ENCODE measurements around the gene B4GALT6.

The B4GALT6 gene

DNA sequence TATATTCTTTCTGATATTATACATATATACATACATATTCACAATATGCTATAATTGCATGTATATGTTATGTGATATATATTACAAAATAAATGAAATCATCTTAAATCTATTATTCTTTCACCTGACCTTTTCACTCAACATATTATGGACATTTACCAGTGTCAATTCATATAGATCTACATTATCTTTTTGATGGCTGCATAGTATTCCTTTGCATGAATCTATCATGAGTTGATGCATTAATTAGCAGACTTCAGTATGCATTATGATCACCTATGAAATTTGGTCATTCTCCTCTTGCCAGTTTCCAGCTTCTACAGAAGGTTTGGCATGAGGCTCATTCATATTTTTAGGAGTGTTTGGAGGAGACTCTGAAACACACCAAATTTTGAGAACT lies 23.4 kb upstream of the B4GALT6 start:
- DNase-seq (ENCODE audit: insufficient read length, low spot score) (no peak), FAIRE-seq (no peak)
- TF ChIP-seq POLR2A (IDR thresholded peaks at IDR 0.05; ENCODE audit: low read depth, low read length) = no peak

DNA sequence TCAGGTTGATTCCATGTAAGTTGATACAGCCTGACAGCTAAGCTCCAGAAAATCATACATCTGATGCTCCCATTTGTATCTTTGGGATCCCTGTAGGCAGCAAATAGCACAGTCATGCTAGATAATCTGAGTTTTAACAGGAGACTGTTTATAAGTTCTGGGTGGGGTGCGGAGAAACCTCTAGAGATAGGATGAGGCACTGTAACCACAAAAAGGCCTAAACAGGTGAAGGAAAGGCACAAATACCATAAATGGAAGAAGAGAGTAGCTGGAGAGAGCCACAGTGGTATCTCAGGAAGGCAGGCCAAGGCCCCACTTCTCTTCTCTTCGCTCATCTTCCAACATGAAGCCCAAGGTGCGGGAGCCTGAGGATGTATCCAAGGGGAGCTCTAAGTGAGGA lies 18.1 kb upstream of the B4GALT6 start:
- no peak for FAIRE-seq
- no peak for DNase-seq (ENCODE audit: insufficient read length, low spot score)
- TF ChIP-seq POLR2A (IDR thresholded peaks at IDR 0.05; ENCODE audit: low read depth, low read length) = no peak

DNA sequence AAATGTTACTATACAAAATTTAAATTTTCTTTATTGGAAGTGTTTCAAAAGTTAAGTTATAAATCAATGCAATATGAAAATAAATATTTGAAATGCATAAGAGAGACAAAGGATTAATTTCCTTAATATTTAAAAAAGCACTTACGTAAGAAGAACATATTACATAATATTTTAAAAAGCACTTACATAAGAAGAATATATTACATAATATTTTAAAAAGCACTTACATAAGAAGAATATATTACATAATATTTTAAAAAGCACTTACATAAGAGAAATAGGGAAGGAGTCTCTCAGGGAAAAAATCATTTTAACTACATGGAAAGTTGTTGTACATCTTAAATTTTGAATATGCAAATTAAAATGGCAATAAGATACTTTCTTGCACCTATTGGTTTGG lies 17.4 kb upstream of the B4GALT6 start:
- no peak for FAIRE-seq
- no peak for TF ChIP-seq POLR2A (IDR thresholded peaks at IDR 0.05; ENCODE audit: low read depth, low read length)

DNA sequence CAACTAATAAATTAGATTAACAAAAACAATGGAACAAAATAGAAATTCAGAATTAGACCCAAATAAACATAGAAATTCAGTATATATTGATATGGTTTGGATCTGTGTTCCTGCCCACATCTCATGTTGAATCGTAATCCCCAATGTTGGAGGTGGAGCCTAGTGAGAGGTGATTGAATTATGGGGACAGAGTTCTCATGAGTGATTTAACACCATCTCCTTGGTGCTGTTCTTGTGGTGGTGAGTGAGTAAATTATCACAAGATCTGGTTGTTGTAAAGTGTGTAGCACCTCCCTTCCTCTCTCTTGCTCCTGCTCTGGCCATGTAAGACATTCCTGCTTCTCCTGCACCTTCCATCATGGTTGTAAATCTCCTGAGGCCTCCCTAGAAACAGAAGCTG lies 16.6 kb upstream of the B4GALT6 start:
- DNase-seq (ENCODE audit: insufficient read length, low spot score) = no peak
- FAIRE-seq = no peak
- TF ChIP-seq POLR2A (IDR thresholded peaks at IDR 0.05; ENCODE audit: low read depth, low read length) = no peak

More for the DNA sequence above, 17.4 kb upstream of the B4GALT6 start:
- DNase-seq (ENCODE audit: insufficient read length, low spot score) = no peak

DNA sequence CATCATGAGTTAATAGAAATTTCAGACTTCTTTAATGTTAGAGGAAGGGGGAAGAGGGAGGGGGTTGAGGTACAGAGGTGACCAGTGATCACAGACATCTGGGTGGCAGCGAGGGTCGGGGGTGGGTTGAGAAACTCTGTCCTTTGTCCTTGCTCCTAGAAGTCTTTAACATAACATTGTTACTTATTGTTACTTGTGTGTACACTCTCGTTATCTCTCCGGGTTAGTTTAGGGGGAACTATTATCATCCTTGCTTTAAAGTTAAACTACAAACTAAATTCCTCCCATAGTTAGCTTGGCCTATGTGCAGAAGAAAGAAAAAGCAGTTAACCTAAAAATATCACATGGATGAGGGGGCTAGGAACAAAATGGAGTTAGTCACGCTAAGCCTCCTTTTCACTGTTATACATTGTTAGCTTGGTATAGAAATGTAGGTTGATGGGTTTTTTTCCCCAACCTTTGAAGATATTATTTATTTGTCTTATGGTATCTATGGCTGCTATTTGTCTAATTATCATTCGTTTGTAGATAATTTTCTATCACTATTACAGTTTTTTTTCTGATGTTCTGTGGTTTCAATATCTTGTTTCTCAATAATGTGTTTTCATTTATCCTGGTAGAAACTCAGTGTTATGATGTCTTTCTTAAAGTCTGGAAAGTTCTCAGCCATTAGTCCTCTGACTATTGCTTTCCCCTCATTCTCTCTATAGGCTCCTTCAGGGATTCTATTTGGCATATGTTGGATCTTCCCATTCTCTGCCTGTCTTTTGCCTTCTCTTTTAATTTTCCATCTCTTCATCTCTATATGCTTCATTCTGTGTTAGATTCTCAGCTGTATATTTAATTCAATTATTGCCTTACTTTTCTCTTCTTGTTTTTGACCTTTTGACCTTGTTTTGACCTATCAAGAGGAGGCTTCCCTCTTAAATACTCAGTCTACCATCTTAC lies 13.2 kb upstream of the B4GALT6 start:
- no peak for TF ChIP-seq POLR2A (IDR thresholded peaks at IDR 0.05; ENCODE audit: low read depth, low read length)
- FAIRE-seq (no peak), DNase-seq (ENCODE audit: insufficient read length, low spot score) (no peak)

DNA sequence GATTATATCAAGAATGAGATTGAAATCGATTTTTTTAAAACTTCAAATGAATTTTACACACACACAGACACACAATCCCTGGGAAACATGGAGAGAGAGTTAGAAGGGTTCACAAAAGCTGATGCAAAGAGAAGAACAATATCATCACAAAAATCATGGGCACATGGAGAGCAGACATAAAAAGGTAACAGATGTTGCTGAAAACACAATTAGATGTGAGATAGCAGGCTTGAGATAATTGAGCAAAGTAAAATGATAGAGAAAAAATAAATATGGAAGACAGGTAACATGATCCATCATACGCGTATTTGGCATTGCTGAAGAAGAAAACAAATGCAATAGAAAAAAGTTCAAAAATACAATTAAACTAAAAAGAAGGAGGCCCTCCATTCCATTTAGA lies 11.6 kb upstream of the B4GALT6 start:
- TF ChIP-seq POLR2A (IDR thresholded peaks at IDR 0.05; ENCODE audit: low read depth, low read length) = no peak
- DNase-seq (ENCODE audit: insufficient read length, low spot score) = no peak
- no peak for FAIRE-seq

DNA sequence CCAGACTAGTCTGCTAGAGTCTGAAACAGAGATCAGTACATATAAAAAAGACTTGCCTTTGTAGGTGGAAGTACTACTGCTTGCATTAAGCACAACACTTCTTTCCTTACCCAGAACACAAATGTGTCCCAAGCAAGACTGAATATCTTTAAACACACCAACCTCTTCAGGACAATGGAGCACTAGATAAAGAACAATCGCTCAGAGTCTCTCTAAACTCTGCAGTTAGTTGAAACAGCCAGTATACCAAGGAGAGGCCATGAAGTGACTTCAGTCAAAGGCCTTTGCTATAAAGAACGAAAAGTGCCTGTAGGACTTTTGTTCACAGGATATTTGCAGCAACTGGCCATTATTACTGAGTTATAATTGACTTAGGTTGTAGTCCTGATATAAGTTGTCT lies 9.9 kb upstream of the B4GALT6 start:
- FAIRE-seq = no peak
- no peak for TF ChIP-seq POLR2A (IDR thresholded peaks at IDR 0.05; ENCODE audit: low read depth, low read length)

DNA sequence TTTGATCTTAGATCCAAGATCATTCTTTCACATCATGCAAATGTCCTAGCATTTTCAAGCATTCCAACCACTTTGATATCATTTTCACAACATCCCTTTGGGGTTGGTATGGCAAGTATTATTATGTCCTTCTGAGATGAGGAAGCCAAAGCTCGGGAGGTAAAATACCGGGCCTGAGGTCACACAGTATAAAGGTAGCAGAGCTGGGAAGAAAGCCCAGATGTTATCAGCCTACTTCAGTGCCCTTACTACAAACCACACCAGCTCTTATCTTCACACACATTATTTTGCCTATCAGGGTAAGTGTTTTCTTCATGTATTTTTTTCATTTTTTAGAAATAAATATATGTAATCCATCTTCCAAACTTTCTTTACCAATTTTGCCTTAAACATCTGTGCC lies 4.2 kb upstream of the B4GALT6 start:
- no peak for TF ChIP-seq POLR2A (IDR thresholded peaks at IDR 0.05; ENCODE audit: low read depth, low read length)
- FAIRE-seq (no peak), DNase-seq (ENCODE audit: insufficient read length, low spot score) (no peak)

More for the DNA sequence above, 9.9 kb upstream of the B4GALT6 start:
- no peak for DNase-seq (ENCODE audit: insufficient read length, low spot score)

DNA sequence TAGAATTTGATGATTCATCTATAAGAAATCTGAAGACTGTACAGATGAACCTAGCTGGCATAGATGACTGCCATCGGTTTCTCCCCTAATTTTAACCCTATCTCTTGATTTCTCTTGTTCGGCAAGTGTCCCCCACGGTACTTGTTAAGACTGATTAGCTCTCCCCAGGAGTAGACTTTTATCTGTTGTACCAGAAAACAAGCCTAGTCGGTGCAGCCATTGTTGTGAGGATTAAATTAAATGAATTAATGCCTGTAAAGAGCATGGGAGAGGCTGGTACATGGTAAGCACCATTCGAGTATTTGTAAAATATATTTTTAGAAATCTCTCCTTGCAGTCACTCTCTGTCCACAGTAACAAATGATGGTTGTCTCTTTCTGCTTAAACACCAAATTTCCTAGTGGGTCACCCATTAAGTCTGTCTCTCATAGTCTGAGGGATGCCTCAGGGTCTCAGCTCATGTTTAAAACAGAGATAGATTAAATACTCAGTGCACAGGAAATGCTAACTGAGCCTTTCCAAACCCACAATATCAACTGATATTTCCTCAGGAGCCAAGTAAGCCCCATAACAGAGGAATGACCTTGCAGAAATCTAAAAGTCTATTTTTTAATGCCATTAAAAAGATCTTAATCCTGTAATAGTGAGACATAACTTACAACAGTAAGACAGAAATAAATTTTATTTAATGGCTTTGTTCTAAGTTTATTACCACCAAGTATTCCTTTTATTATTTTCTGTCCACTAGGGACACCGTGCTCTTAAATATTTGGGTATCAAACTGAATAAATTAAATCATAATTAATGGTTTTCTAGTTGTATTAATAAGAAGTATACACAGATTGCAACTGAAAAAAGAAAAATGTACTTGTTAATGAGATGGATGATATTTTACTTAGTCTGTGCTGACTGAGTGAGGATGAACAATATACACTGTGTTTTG lies 2.9 kb upstream of the B4GALT6 start:
- no peak for DNase-seq (ENCODE audit: insufficient read length, low spot score)
- no peak for FAIRE-seq
- TF ChIP-seq POLR2A (IDR thresholded peaks at IDR 0.05; ENCODE audit: low read depth, low read length) = no peak

DNA sequence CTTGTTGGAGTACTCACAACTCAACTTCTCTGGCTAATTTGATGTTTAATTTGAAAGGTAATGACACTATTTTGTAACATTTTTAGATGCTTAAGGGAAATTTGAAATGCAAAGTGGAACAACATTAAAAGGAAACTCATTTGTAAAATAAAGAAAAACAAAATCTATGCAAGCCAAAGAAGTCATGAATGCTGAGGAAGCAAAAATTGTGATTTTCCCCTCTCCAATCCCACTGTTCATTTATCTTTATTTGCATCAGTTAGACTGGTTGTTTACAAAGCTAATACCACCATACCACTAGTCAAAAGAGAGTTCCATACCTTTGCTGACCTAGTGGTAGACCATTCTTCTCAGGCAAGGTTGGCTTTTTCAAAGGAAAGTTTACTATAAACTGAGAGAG lies 2.2 kb upstream of the B4GALT6 start:
- DNase-seq (ENCODE audit: insufficient read length, low spot score) (no peak), FAIRE-seq (no peak)
- no peak for TF ChIP-seq POLR2A (IDR thresholded peaks at IDR 0.05; ENCODE audit: low read depth, low read length)

DNA sequence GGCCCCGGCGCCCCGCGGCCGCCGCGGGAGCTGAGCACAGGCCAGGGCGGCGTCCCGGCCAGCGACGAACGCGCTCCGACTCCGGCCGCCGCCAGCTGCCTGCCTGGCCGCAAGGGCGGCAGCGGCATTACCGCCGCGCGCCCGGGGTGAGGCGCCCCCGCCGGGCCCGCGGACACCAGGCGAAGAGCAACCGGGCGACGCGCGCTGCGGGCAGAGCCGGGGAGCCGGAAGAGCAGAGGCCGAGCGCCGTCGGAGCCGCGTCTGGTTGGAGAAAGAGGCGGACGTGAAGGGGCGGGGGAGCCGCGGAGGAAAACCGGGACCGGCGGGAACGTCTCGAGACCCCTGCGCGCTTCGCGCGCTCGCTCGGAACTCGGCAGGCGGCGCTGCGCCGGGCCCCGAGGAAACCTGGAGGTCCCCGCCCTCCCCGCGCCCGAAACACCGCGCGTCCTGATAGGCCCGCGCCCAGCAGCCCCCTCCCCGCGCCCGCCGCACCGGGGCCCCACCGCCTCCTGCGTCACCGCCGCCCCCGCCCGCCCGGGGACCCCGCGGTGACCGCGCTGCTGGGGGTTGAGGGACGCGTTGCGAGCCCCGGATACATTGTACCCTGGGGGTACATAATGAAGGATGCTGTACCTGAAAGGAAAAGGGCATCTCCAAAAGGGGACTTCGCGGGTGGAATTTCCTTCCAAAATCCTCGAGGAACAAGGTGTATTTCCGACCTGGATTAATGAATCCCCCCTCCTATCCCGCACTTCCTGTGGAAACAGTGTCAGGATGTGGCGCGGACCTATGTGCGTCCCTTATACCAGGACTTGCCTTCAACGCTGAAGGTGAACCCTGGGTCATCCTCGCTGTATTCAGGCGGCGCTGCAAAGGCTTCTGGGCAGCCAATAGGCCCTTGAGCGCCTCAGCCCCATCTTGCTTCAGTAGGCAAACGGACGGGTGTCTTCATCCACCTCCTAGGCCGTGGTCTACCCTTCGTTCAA lies 1.0 kb upstream of the B4GALT6 start:
- peak; percentile 26 for DNase-seq (ENCODE audit: insufficient read length, low spot score)
- no peak for FAIRE-seq
- no peak for TF ChIP-seq POLR2A (IDR thresholded peaks at IDR 0.05; ENCODE audit: low read depth, low read length)

DNA sequence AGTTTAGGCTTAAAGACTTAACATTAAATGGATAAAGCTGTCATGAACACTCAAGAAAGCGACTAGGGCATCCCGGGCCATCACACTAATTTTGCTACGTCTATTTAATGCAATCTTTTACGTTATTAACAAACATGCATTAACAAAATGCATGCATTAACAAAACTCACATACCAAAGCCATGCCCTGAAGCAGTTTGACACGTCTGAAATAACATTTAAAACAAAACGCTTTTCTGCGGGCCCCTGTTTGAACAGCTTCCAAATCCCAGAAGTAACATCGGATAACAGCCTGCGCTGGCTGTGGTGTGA lies 458 bp downstream of the B4GALT6 start:
- DNase-seq (ENCODE audit: insufficient read length, low spot score) (no peak), FAIRE-seq (no peak)
- no peak for TF ChIP-seq POLR2A (IDR thresholded peaks at IDR 0.05; ENCODE audit: low read depth, low read length)

DNA sequence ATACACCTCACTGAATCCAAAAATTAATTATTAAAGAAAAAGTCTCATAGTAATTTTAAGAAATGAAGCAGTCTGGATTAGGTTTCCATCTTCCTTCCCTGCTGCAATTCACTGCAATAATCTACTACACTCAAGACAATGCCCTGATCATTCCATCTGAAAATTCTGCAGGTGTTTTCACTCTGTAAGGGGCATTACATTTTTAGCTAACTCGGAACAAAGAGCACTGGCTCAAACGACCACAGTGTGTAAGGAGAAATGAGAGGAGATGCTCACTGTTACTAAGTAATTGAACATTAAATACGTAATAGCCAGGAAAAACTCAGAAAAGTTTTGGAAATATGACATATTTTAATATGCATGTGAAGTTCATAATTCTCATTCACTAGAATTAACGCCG lies 1.3 kb downstream of the B4GALT6 start:
- no peak for TF ChIP-seq POLR2A (IDR thresholded peaks at IDR 0.05; ENCODE audit: low read depth, low read length)
- no peak for FAIRE-seq
- DNase-seq (ENCODE audit: insufficient read length, low spot score) = no peak

All from H54 (cell line).